Stimulated activated naive CD8-positive, alpha-beta T cell treated with anti-CD3 and anti-CD28 coated beads, Interleukin-15, Interleukin-2, amounts not matched to agents 100 ng/mL and 50 ng/mL, for 24 hours (primary cell): Measurements from ENCODE around the gene TMEM62.

Source experiments
- H3K27ac Mint-ChIP-seq: one replicate; pipeline ENCODE4 v1.8.0; 2021; ENCODE audit warnings: mild to moderate bottlenecking, mixed read lengths
- H3K27me3 Mint-ChIP-seq: one replicate; pipeline ENCODE4 v1.8.0; 2021; ENCODE audit warnings: mixed read lengths
- H3K36me3 Mint-ChIP-seq: one replicate; pipeline ENCODE4 v1.8.0; 2021; ENCODE audit warnings: low read depth, mixed read lengths
- H3K4me1 Mint-ChIP-seq: one replicate; pipeline ENCODE4 v1.8.0; 2021; ENCODE audit warnings: low read depth, mixed read lengths
- H3K4me3 Mint-ChIP-seq: one replicate; pipeline ENCODE4 v1.8.0; 2021; ENCODE audit warnings: mild to moderate bottlenecking, mixed read lengths
- H3K9me3 Mint-ChIP-seq: one replicate; pipeline ENCODE4 v1.8.0; 2021; ENCODE audit warnings: mixed read lengths

The TMEM62 gene

DNA sequence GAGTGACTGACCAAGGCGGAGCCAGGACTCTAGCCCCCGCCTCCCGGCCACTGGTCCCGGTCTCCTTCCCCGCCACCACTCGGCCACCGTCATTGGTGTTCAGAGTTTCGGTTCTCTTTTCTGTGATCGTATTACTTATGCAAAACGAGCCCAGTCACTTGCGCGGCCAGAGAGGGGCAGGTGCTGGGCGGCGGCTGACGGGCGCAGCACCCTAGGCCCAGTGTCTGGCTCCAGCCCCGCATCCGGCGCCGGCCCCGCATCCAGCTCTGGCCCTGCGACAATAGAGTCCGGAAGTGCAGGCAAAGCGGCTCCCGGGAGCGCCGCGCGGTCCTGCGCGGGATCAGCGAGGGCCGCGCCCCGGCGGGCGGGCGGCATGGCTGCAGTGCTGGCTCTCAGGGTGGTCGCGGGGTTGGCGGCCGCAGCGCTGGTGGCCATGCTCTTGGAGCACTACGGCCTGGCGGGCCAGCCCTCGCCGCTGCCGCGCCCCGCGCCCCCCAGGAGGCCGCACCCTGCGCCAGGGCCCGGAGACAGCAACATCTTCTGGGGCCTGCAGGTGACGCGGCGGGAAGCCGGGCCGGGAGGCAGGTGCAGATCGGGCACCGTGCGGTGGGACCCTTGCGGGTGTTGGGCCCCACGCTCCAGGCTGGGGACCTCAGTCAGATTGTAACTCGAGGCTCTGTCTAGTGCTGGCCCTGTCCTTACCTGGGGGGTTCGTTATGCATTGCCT lies at the start of gene TMEM62:
Gene TMEM62, plus strand, starts transcription at position 157 of the 727 bp plus-strand sequence. Its CDS starts 217 bp downstream, at position 374.
- Mint-ChIP-seq H3K4me3 (peak within 1 kb of the TSS; percentile 90), H3K36me3 (peaks cover 27% of the 10 kb centered on the region), H3K27ac (peak within 1 kb of the TSS; percentile 89), H3K27me3 (no peaks in the 10 kb centered on the region), H3K9me3 (peaks cover 4% of the 10 kb centered on the region), H3K4me1 (peaks cover 23% of the 10 kb centered on the region)

DNA sequence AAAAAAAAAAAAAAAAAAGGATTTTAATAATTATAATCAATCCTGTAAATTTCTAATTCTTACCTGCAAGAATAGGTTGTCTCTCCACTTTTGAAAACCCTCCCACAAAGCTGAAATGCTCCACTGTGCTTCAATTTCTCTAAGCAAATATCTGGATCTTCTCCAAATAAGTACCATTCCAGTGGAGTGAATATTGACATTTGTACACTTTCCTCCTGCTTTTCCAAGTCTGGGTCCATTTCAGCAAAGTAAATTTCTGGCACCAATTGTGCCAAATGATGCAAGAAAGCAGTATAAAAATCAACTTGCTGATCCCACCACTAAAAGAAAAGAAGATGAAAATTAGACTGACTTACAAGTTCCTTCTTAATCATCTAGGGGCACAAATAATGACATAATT lies 47.5 kb upstream of the TMEM62 start:
- peaks cover 54% of the 10 kb centered on the region for H3K36me3 Mint-ChIP-seq
- no peak overlapping the region for H3K27ac Mint-ChIP-seq
- H3K27me3 Mint-ChIP-seq: no peaks in the 10 kb centered on the region
- H3K9me3 Mint-ChIP-seq: no peaks in the 10 kb centered on the region
- H3K4me1 Mint-ChIP-seq: peaks cover 20% of the 10 kb centered on the region
- no peak overlapping the region for H3K4me3 Mint-ChIP-seq

DNA sequence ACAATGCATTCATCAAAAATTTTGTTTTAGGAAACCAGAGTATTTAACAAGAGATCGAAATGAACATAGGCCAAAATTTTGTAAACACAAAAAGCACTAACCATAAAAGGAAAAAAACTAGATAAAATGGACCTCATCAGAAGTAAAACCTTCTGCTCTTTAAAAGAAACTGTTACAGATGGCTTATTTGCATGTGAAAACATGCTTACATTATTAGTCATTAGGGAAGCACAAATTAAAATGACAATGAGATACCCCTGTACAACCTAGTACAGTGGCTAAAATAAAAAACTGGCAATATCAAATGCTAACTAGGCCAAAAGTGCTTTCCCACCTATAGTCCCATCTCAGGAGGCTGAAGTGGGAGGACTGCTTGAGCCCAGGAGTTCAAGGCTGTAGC lies 46.8 kb upstream of the TMEM62 start:
- Mint-ChIP-seq H3K4me1 (peaks cover 20% of the 10 kb centered on the region), H3K27ac (no peak overlapping the region), H3K9me3 (no peaks in the 10 kb centered on the region), H3K4me3 (no peak overlapping the region), H3K36me3 (peaks cover 53% of the 10 kb centered on the region), H3K27me3 (no peaks in the 10 kb centered on the region)

DNA sequence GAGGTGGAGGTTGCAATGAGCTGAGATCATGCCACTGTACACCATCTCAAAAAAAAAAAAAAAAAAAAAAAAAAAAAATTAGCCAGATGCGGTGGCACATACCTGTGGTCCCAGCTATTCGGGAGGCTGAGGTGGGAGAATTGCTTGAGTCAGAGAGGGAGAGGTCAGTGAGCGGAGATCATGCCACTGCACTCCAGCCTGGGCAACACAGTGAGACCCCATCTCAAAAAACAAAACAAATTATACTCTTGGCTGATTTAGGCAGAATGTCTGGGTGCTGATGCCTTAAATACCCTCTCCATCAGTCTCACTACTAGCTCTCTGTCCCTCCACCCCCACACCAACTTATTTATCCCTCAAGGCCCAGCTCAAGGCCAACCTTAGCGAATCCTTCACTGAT lies 41.5 kb upstream of the TMEM62 start:
- Mint-ChIP-seq H3K4me3 (no peak overlapping the region), H3K4me1 (peaks cover 44% of the 10 kb centered on the region), H3K9me3 (no peaks in the 10 kb centered on the region), H3K36me3 (peaks cover 54% of the 10 kb centered on the region), H3K27me3 (no peaks in the 10 kb centered on the region), H3K27ac (no peak overlapping the region)

DNA sequence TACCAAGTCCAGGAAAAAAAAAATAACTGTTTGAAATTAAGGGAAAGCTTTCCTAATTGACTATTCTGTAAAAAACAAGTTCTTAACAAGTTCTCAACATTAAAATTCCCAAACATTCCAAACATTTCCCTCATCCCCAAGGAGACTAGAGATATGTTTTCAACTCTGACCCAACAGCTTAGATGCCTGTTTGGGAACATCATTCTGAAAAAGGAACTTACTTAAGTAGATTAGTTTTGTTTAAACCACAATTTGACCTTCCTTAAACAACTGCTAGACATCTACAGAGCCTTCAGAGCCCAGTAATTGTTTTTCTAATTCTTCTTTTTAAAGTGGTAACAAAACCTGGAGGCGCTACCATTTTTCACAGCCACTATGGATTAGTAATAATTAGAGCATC lies 40.4 kb upstream of the TMEM62 start:
- Mint-ChIP-seq H3K36me3 (peaks cover 58% of the 10 kb centered on the region), H3K27ac (no peak overlapping the region), H3K4me3 (no peak overlapping the region), H3K9me3 (no peaks in the 10 kb centered on the region), H3K4me1 (peaks cover 51% of the 10 kb centered on the region), H3K27me3 (no peaks in the 10 kb centered on the region)

DNA sequence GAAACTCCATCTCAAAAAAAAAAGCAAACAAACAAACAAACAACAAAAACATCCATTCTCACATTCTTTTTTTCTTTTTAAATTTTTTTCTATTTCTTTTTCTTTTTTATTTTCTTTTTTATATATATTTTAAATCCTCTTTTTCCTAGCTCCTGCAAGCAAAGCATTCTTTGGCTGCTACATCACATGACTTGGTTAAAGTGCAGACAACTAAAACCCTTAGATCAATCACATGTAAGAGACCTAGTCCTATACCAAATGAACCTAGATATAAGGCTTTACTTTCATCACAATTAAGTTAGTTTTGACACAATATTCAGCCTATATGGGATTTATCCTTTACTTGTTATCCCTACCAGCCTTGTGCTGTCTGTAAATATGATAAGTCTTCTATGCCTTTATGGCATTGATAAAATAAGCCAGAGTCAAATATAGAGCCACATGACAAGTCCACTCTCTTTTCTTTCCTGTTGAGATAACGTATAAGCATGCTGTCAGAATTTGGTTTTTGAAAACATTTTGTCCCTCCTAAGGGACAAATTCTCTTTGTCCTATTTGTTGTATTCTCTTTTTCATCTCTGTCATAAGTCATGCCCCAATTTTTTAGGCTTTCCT lies 38.9 kb upstream of the TMEM62 start:
- H3K27ac Mint-ChIP-seq: no peak overlapping the region
- H3K27me3 Mint-ChIP-seq: no peaks in the 10 kb centered on the region
- H3K4me3 Mint-ChIP-seq: no peak overlapping the region
- no peaks in the 10 kb centered on the region for H3K9me3 Mint-ChIP-seq
- peaks cover 55% of the 10 kb centered on the region for H3K36me3 Mint-ChIP-seq
- H3K4me1 Mint-ChIP-seq: peaks cover 57% of the 10 kb centered on the region

DNA sequence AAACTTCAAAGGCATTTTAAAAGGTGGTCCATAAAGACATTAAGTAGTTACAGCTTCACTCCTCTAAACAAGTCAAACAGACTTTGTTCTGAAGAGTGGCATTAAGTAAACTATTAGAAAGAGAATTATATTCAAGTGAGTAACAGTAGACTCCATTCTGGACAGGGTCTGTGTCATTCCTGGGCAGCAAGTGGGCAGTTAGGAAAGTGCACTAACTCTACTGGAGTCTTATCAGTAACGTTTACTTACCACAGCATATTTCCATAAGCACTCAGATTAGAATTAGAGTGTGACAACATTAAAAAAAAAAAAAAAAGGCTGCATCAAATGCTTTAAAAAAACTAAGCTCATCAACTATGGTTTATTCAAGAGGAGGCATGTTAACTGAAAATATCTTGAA lies 38.1 kb upstream of the TMEM62 start:
- peaks cover 57% of the 10 kb centered on the region for H3K36me3 Mint-ChIP-seq
- H3K27ac Mint-ChIP-seq: peak overlapping the region; percentile 58
- no peak overlapping the region for H3K4me3 Mint-ChIP-seq
- no peaks in the 10 kb centered on the region for H3K27me3 Mint-ChIP-seq
- H3K9me3 Mint-ChIP-seq: no peaks in the 10 kb centered on the region
- peaks cover 60% of the 10 kb centered on the region for H3K4me1 Mint-ChIP-seq

DNA sequence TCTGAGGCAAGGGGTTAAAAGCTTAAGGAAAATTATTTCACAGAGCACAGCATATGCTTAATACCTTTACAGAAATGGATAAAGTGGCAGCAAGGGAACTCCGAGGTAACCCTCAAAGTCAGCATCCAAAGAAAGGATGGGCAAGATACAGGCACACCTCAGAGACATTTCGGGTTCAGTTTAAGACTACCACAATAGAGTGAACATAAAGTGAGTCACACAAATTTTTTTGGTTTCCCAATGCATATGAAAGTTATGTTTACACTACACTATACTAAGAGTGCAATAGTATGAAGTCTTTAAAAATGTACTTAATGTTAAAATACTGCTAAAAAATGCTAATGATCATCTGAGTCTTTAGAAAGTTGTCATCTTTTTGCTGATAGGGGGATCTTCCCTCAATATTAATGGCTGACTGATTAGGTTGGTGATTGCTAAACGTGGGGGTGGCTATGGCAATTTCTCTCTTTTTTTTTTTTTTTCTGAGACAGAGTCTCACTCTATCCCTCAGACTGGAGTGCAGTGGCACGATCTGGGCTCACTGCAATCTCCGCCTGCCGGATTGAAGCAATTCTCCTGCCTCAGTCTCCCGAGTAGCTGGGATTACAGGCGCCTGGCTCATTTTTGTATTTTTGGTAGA lies 37.6 kb upstream of the TMEM62 start:
- H3K4me1 Mint-ChIP-seq: peaks cover 63% of the 10 kb centered on the region
- H3K27me3 Mint-ChIP-seq: no peaks in the 10 kb centered on the region
- no peak overlapping the region for H3K4me3 Mint-ChIP-seq
- no peaks in the 10 kb centered on the region for H3K9me3 Mint-ChIP-seq
- H3K36me3 Mint-ChIP-seq: peaks cover 59% of the 10 kb centered on the region
- peak overlapping the region; percentile 58 for H3K27ac Mint-ChIP-seq

DNA sequence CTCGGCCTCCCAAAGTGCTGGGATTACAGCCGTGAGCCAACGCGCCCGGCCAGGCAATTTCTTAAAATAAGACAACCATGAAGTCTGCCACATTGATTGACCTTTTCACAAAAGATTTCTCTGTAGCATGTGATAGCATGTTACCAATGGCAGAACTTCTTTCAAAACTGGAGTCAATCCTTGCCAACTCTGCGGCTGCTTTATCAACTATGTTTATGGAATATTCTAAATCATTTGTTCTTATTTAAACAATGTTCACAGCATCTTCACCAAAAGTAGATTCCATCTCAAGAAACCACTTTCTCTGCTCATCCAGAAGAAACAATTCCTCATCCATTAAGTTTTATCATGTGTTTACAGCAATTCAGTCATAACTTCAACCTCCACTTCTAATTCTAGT lies 37.0 kb upstream of the TMEM62 start:
- H3K27me3 Mint-ChIP-seq: no peaks in the 10 kb centered on the region
- H3K36me3 Mint-ChIP-seq: peaks cover 65% of the 10 kb centered on the region
- H3K27ac Mint-ChIP-seq: no peak overlapping the region
- no peaks in the 10 kb centered on the region for H3K9me3 Mint-ChIP-seq
- H3K4me1 Mint-ChIP-seq: peaks cover 69% of the 10 kb centered on the region
- no peak overlapping the region for H3K4me3 Mint-ChIP-seq

DNA sequence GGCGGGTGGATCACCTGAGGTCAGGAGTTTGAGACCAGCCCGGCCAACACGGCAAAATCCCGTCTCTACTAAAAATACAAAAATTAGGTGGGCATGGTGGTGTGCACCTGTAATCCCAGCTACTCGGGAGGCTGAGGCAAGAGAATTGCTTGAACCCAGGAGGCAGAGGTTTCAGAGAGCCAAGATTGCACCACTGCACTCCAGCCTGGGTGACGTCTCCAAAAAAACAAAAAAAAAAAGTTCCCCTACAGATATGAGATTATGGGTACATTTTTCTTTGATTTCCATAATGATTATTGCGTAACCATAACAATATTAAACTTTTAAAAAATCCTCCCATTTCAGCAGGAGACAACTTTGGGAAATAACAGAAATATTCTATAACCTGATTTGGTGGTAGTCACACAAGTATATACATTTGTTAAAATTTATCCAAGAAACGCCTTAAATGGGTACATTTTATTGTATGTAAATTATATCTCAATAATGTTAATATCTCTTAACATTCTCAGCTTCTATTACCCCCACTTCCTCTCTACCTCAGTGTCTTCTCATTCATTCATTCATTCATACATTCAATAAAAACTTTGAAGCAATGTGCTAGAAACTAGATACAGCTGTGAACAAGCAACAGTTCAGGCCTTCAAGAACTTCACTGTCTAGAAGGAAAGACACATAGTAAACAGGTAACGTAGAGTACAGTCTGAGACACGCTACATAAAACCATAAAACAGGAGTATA lies 34.1 kb upstream of the TMEM62 start:
- no peaks in the 10 kb centered on the region for H3K27me3 Mint-ChIP-seq
- H3K4me1 Mint-ChIP-seq: peaks cover 81% of the 10 kb centered on the region
- no peaks in the 10 kb centered on the region for H3K9me3 Mint-ChIP-seq
- no peak overlapping the region for H3K27ac Mint-ChIP-seq
- H3K4me3 Mint-ChIP-seq: no peak overlapping the region
- H3K36me3 Mint-ChIP-seq: peaks cover 71% of the 10 kb centered on the region

DNA sequence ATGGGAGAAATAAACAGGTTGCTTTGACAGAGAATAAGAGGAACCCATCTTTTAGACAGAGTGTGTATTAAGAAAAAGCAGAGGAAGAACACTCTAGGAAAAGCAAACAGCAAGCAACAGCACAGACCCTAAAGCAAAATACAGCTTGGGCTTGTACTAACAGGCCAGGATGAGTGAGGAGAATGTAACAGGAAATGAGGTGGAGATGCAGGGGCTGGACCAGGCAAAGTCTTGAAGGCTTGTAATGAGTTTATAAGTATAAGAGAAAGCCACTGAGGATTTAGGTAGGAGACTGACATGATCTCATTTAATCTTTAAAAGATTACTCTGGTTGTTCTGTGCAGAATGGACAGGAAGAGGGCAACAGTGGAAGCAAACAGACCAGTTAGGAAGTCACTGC lies 32.4 kb upstream of the TMEM62 start:
- peak overlapping the region; percentile 38 for H3K27ac Mint-ChIP-seq
- no peak overlapping the region for H3K4me3 Mint-ChIP-seq
- peaks cover 79% of the 10 kb centered on the region for H3K4me1 Mint-ChIP-seq
- H3K36me3 Mint-ChIP-seq: peaks cover 61% of the 10 kb centered on the region
- H3K9me3 Mint-ChIP-seq: no peaks in the 10 kb centered on the region
- H3K27me3 Mint-ChIP-seq: no peaks in the 10 kb centered on the region

DNA sequence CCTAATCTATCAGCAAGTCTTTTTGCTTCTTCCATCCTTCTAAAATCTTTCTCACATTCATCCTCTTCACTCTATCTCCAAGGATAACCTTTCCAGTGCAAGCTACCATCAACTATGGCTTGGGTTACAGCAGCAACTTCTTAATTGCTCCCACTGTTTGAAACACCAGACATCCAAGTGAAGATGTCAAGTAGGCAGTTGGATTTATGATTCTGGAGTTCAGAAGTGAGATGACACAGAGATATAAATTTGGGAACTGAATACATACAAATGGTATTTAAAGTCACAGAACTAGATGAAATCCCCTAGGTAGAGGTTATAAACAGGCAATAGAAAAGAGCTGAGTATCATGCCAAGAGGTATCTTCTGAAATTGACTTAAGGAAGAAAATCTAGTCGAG lies 31.2 kb upstream of the TMEM62 start:
- no peak overlapping the region for H3K27ac Mint-ChIP-seq
- H3K4me1 Mint-ChIP-seq: peaks cover 78% of the 10 kb centered on the region
- H3K4me3 Mint-ChIP-seq: no peak overlapping the region
- peaks cover 54% of the 10 kb centered on the region for H3K36me3 Mint-ChIP-seq
- H3K9me3 Mint-ChIP-seq: no peaks in the 10 kb centered on the region
- no peaks in the 10 kb centered on the region for H3K27me3 Mint-ChIP-seq

DNA sequence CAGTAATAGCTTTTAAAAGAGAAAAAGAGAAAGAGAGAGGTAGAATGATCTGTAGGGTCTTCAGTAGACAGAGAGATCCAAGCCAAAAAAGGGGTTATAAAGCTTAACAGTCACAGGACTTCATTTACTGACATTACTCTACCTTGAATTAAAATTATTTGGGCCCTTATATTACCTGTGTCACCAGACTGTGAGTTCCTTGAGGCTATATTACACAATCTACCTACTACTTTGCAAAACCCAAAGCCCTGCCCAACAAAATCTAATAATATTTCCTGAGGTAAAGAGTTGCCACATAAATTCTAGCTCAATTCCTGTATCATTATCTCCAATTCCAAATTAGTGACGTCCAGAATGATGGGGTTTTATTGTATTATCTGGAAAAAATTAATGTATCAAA lies 29.5 kb upstream of the TMEM62 start:
- peak overlapping the region; percentile 70 for H3K4me3 Mint-ChIP-seq

DNA sequence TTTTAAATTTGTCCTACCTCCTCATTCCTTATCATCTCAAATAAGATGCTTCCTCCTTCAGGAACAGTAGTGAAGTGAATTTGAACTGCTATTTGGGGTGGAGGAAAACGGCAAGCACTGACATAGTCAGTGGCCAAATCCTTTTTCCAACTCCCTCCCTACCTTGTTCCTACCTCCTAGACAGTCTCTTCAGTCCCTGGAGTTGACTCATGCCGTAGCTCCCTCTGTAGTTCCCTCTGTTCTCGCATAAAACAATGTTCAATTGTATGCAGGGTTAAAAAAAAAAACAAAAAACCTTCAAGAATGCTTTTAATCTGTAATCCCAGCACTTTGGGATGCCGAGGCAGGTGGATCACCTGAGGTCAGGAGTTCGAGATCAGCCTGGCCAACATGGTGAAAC lies 29.0 kb upstream of the TMEM62 start:
- Mint-ChIP-seq H3K4me3 (peak overlapping the region; percentile 70), H3K27ac (peak overlapping the region; percentile 50), H3K4me1 (peaks cover 66% of the 10 kb centered on the region)

More for the DNA sequence above, 29.5 kb upstream of the TMEM62 start:
- Mint-ChIP-seq H3K4me1 (peaks cover 67% of the 10 kb centered on the region), H3K36me3 (peaks cover 46% of the 10 kb centered on the region), H3K27me3 (no peaks in the 10 kb centered on the region), H3K9me3 (no peaks in the 10 kb centered on the region), H3K27ac (no peak overlapping the region)

More for the DNA sequence above, 29.0 kb upstream of the TMEM62 start:
- Mint-ChIP-seq H3K36me3 (peaks cover 45% of the 10 kb centered on the region), H3K27me3 (no peaks in the 10 kb centered on the region), H3K9me3 (no peaks in the 10 kb centered on the region)
